ENCODE measurements around the gene ACTRT2. TPM values are rescaled to one million over a fixed set of nuclear protein-coding genes. Genes with fewer than 3 reads are reported as not detected.

The ACTRT2 gene
- total RNA-seq, 1 donor from 2014 or later: not detected

GRCh38 chr1:2983706-2984398, 37.4 kb upstream of the ACTRT2 start:
- intact Hi-C loops (cut with micrococcal nuclease): no loop called here

GRCh38 chr1:2984399-2985061, 36.7 kb upstream of the ACTRT2 start:
- intact Hi-C loops (cut with micrococcal nuclease): no loop called here

GRCh38 chr1:2985067-2985561, 36.2 kb upstream of the ACTRT2 start:
- intact Hi-C loops (cut with micrococcal nuclease): no loop called here

GRCh38 chr1:2985694-2986548, 35.3 kb upstream of the ACTRT2 start:
- intact Hi-C loops (cut with micrococcal nuclease): no loop called here

- intact Hi-C loops (cut with micrococcal nuclease): no loop called here
Measured at GRCh38 chr1:2986549-2987305, 34.5 kb upstream of the ACTRT2 start.

GRCh38 chr1:2987773-2988172, 33.5 kb upstream of the ACTRT2 start:
- intact Hi-C loops (cut with micrococcal nuclease): no loop called here

- intact Hi-C loops (cut with micrococcal nuclease): no loop called here
Measured at GRCh38 chr1:2988256-2988655, 33.0 kb upstream of the ACTRT2 start.

- intact Hi-C loops (cut with micrococcal nuclease): no loop called here
Measured at GRCh38 chr1:2989185-2989584, 32.1 kb upstream of the ACTRT2 start.

- intact Hi-C loops (cut with micrococcal nuclease): no loop called here
Measured at GRCh38 chr1:2989976-2990375, 31.3 kb upstream of the ACTRT2 start.

GRCh38 chr1:2990376-2991115, 30.7 kb upstream of the ACTRT2 start:
- intact Hi-C loops (cut with micrococcal nuclease): no loop called here

- intact Hi-C loops (cut with micrococcal nuclease): no loop called here
Measured at GRCh38 chr1:2991753-2992495, 29.3 kb upstream of the ACTRT2 start.

- intact Hi-C loops (cut with micrococcal nuclease): no loop called here
Measured at GRCh38 chr1:2998503-2999100, 22.7 kb upstream of the ACTRT2 start.

GRCh38 chr1:2999138-2999537, 22.1 kb upstream of the ACTRT2 start:
- intact Hi-C loops (cut with micrococcal nuclease): no loop called here

GRCh38 chr1:2999571-2999970, 21.7 kb upstream of the ACTRT2 start:
- intact Hi-C loops (cut with micrococcal nuclease): no loop called here

GRCh38 chr1:3000214-3000613, 21.1 kb upstream of the ACTRT2 start:
- intact Hi-C loops (cut with micrococcal nuclease): no loop called here

GRCh38 chr1:3000671-3001470, 20.4 kb upstream of the ACTRT2 start:
- intact Hi-C loops (cut with micrococcal nuclease): no loop called here

GRCh38 chr1:3001471-3002348, 19.6 kb upstream of the ACTRT2 start:
- intact Hi-C loops (cut with micrococcal nuclease): no loop called here
